ENCODE data around the gene SMIM20.

GRCh38 chr4:25903900-25904747, 9.9 kb upstream of the SMIM20 start:
- no peak for TF ChIP-seq CTCF (IDR thresholded peaks at IDR 0.05; ENCODE audit: insufficient read depth, low read length, poor library complexity, severe bottlenecking)
- no peak for TF ChIP-seq EZH2phosphoT487 (conservative IDR thresholded peaks at IDR 0.05; ENCODE audit: low read length)

All from SU-DHL-6 (cell line).